Activated CD4-positive, CD25-positive, alpha-beta regulatory T cell treated with anti-CD3 and anti-CD28 coated beads, Interleukin-2, amount 50 U/mL, for 24 hours (primary cell): Measurements from ENCODE around the gene MALAT1.
"Not testable (repeated sequence)": the region's sequence is repeated elsewhere in the genome, so short reads cannot be mapped to it uniquely, and the experiment has no call there.

ENCODE experiments used
- ATAC-seq, 2 donors: fragments of 150-1000 bp; cut with Tn5 transposase; one replicate each; pipeline ENCODE4 v1.10.0; 2021; ENCODE audit warnings: mild to moderate bottlenecking in 1 of 2, moderate library complexity in 1 of 2

Gene MALAT1

GRCh38 chr11:65498977-65499712 lies at the start of gene MALAT1:
MALAT1 (plus strand) TSS chr11:65499045.
- peak; percentile 11 to 23 for ATAC-seq

GRCh38 chr11:65451301-65451700 lies 47.5 kb upstream of the MALAT1 start:
- ATAC-seq = not testable (repeated sequence)

DNA sequence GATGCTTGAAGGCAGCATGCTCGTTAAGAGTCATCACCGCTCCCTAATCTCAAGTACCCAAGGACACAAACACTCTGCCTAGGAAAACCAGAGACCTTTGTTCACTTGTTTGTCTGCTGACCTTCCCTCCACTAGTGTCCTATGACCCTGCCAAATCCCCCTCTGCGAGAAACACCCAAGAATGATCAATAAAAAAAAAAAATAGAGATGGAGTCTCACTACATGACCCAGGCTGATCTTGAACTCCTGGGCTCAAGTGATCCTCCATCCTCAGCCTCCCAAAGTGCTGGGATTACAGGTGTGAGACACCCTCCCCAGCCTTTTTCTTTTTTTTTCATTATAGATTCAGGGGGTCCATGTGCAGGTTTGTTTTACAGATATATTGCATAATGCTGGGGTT lies 46.6 kb upstream of the MALAT1 start:
- not testable (repeated sequence) for ATAC-seq

DNA sequence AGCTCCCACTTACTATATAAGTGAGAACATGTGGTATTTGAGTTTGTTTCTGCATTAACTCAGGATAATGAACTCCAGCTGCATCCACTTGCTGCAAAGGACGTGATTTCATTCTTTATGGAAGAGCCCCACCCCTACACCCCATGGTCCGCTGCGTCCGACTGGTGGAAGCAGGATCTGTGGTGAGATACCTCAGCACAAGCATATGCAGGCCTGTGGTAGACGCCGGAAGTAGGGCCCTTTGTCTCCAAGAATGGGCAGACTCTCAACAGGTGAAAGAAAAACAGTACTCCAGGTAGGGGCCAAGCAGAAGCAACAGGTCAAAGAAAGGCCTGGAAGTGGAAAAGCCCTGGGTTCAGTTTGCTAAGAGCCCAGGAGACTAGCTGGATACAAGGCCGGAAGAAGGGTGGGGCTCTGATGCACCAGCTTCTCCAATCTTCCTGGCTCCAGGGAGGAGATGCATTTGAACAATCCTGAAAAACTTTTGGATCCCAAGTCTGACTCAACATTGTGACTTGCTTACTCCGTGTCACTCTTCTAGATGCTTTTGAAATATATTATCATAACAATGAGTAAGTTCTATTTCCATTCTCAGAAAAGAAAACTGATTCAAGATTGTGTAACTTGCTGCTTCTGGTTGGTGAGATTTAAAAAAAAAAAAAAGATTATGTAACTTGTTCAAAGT lies 45.9 kb upstream of the MALAT1 start:
- ATAC-seq = peak; percentile 47 to 67

GRCh38 chr11:65454311-65454695 lies 44.5 kb upstream of the MALAT1 start:
- no peak for ATAC-seq

GRCh38 chr11:65454696-65455456 lies 44.0 kb upstream of the MALAT1 start:
- ATAC-seq = peak; percentile 90

- no peak for ATAC-seq
Measured at GRCh38 chr11:65456418-65456817, 42.4 kb upstream of the MALAT1 start.

DNA sequence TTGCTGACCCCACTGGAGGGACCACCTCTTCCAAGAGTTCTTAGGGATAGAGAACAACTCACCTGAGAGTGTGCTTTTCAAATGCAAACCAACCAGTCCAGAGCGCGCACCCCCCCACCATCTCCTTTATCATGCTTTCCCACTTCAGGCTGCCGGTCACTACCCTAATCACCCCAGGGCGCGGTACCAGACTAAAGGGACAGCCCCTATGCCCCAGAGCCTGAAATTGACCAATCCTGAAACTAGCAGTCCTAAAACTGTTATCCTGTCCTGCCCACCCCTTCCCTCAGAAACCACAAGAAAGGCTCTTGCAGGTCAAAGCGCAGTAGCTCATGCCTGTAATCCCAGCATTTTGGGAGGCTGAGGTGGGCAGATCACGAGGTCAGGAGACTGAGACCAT lies 39.3 kb upstream of the MALAT1 start:
- no peak for ATAC-seq

GRCh38 chr11:65465471-65465870 lies 33.4 kb upstream of the MALAT1 start:
- ATAC-seq = not testable (repeated sequence)

DNA sequence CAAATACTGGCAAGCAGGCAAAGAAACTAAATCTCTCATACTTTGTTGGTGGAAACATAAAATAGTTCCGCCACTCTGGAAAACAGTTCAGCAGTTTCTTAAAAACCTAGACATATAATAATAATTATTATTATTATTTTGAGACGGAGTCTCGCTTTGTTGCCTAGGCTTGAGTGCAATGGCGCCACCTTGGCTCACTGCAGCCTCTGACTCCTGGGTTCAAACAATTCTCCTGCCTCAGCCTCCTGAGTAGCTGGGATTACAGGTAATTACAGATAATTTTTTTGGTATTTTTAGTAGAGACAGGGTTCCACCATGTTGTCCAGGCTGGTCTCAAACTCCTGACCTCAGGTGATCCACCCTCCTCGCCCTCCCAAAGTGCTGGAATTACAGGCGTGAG lies 31.5 kb upstream of the MALAT1 start:
- not testable (repeated sequence) for ATAC-seq

GRCh38 chr11:65468874-65469333 lies 29.9 kb upstream of the MALAT1 start:
- ATAC-seq = no peak

GRCh38 chr11:65470433-65471049 lies 28.3 kb upstream of the MALAT1 start:
- no peak for ATAC-seq

- no peak for ATAC-seq
Measured at GRCh38 chr11:65471447-65471891, 27.4 kb upstream of the MALAT1 start.

GRCh38 chr11:65472588-65473277 lies 26.1 kb upstream of the MALAT1 start:
- ATAC-seq = not testable (repeated sequence)

- ATAC-seq = no peak
Measured at GRCh38 chr11:65473278-65473860, 25.5 kb upstream of the MALAT1 start.

- ATAC-seq = no peak
Measured at GRCh38 chr11:65474864-65475263, 24.0 kb upstream of the MALAT1 start.

DNA sequence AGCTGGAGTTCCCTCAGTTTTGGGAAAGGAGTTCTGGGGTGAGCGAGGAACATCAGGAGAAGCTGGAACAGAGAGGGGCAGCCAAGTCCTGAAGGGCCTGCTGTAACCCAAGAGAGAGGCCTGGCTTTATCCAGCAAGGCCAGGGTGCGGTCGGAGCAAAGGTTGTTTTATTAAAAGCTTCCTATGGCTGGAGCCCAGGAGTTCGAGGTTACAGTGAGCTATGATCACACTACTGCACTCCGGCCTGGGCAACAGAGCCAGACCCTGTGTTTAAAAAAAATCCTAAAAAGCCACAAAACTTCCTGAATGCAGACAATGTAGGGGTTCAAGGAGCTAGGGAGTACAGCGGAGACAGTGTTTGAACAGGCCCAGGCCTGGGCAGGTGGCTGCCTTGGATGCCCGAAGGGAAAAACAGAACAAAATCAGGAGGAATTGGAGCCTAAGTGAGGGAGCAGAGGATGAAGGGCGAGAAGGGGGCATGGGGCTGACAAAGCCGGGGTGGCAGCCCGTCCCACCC lies 22.2 kb upstream of the MALAT1 start:
- no peak for ATAC-seq

- peak; percentile 89 to 90 for ATAC-seq
Measured at GRCh38 chr11:65477149-65477965, 21.5 kb upstream of the MALAT1 start.

DNA sequence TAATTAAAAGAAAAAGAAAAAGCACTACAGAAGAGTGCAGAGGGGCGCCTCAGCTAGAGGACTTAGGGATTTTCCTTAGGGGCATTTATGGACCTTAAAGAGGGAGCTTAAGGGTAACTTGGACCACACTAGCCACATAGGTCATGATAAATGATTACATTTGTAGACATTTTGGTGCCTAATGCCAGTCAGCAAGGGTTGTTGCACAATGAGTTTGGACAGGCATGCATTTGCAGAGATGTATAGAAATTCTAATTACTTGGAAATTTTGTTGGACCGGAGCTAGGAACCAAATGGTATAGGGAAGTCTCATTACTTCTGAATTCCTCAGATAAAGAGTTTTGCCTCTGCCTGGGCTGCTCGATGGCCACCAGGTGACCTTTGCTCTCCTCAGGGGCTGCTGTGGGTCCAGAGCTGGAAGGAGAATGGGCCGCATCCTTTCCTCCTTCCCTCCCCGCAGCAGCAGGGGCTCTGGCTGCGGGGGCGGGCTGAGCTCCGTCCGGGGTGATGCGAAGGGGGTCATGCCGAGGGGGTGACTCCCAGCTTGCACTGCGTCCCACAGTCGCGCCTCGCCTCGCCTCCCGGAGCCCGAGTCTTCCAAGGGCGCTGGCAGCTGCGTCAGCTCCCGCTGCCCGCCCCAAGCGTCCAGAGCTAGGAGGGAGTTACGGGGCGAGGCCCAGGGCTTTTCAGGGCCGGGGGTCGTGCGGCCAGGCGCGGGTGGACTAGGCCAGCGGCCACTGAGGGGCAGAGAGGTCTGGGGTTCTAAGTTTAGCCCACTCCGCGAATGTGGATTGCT lies 20.3 kb upstream of the MALAT1 start:
- ATAC-seq = no peak
